ENCODE results near the gene DNAH1. TPM values are rescaled to one million over a fixed set of nuclear protein-coding genes. Genes with fewer than 3 reads are reported as not detected.

DNAH1 gene
- total and polyA plus RNA-seq, 2 of the 13 experiments (the other 11 are each of a cell fraction or from before 2014, with no cell fraction given) = 0.64 to 3.5 TPM

DNA sequence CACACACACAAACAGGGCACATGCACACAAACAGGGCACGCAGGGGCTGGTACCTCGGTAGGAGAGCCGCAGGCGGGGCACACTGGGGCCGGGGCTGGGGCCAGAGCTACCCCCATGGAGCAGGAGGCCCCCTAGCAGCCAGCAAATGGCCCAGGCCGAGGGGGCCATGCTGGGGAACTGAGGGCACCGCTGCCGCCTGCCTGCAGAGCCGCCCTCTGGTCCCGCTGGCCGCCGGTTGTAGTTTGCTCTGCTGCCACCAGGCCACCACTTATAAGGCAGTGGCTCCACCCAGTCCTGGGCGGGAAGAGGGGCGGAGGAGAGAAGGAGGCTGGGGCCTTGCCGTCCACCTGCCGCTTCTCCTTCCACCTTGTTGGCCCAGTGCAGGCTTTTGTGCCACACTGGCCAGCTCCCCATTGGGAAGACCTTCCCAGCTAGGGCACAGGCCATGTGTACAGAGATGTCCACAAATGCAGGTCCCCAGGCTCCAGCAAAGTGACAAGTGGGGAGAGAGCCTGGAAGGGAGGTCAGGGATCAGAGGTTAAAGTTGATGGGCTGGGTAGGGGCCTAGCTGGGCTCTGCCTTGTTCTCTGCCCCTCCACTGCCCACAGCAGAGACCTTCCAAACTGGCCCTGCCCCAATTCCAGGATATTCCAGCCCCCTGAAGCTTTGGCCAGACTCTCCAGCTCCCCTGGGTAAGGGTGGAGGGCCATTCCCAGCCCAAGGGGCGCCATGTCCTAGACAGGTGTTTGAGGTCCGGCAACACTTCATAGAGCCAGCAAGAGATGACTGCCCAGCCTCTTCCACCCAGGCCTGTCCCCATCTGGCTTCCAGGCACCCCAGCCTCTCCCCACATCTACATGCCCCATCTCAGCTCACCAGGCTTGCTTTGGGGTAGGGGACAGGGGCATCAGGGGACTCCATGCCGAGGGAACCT lies 129.0 kb downstream of the DNAH1 start, which contains the start of gene SEMA3G (continued):
- TF ChIP-seq FOXO1 (CRISPR knock-in tag; IDR thresholded peaks at IDR 0.05) (peak; percentile 50; the same call in 1 of the 2 replicates), ESRRA (CRISPR knock-in tag; IDR thresholded peaks at IDR 0.05; ENCODE audit: low read depth) (no peak), IRF2 (CRISPR knock-in tag; IDR thresholded peaks at IDR 0.05) (peak; percentile 70; the same call in 1 of the 2 replicates), KDM5B (CRISPR knock-in tag; IDR thresholded peaks at IDR 0.05; ENCODE audit: borderline replicate concordance) (peak; percentile 71; the same call in 1 of the 2 replicates), ZBTB25 (CRISPR knock-in tag; IDR thresholded peaks at IDR 0.05) (peak; percentile 48; the same call in 1 of the 2 replicates), ZSCAN22 (CRISPR knock-in tag; IDR thresholded peaks at IDR 0.05) (peak; percentile 52; the same call in 1 of the 2 replicates), SAFB2 (CRISPR knock-in tag; IDR thresholded peaks at IDR 0.05; ENCODE audit: borderline replicate concordance, low read depth) (0 out of 2 replicates have a peak, but pooled peaks have one; percentile 31), PRMT3 (CRISPR knock-in tag; IDR thresholded peaks at IDR 0.05; ENCODE audit: borderline replicate concordance, low read depth) (no peak), GABPB1 (CRISPR knock-in tag; IDR thresholded peaks at IDR 0.05) (peak; percentile 67), ZNF124 (CRISPR knock-in tag; IDR thresholded peaks at IDR 0.05) (peak; percentile 69; the same call in 1 of the 2 replicates), YEATS4 (CRISPR knock-in tag; IDR thresholded peaks at IDR 0.05; ENCODE audit: borderline replicate concordance) (no peak), ETV5 (CRISPR knock-in tag; IDR thresholded peaks at IDR 0.05; ENCODE audit: borderline replicate concordance) (peak; percentile 58; the same call in 1 of the 2 replicates), SOX6 (IDR thresholded peaks at IDR 0.05) (no peak), SOX6 (CRISPR knock-in tag; IDR thresholded peaks at IDR 0.05) (peak; percentile 58), GATAD1 (CRISPR knock-in tag; IDR thresholded peaks at IDR 0.05) (peak; percentile 33; the same call in 1 of the 2 replicates), HNRNPLL (IDR thresholded peaks at IDR 0.05; ENCODE audit: low read depth, low read length, poor library complexity, severe bottlenecking) (peak; percentile 36), ZNF274 (CRISPR knock-in tag; IDR thresholded peaks at IDR 0.05) (peak; percentile 69; the same call in 1 of the 2 replicates), DNMT1 (CRISPR knock-in tag; IDR thresholded peaks at IDR 0.05) (0 out of 2 replicates have a peak, but pooled peaks have one; percentile 34), ATF7 (IDR thresholded peaks at IDR 0.05) (no peak), ATF7 (CRISPR knock-in tag; IDR thresholded peaks at IDR 0.05) (0 out of 2 replicates have a peak, but pooled peaks have one; percentile 29), MBNL3 (CRISPR knock-in tag; conservative IDR thresholded peaks at IDR 0.05) (no peak), ZFP36L1 (CRISPR knock-in tag; IDR thresholded peaks at IDR 0.05) (peak; percentile 87; the same call in 1 of the 2 replicates), NR2F6 (IDR thresholded peaks at IDR 0.05) (peak; percentile 67), NR2F6 (CRISPR knock-in tag; IDR thresholded peaks at IDR 0.05) (peak; percentile 64), DR1 (CRISPR knock-in tag; IDR thresholded peaks at IDR 0.05) (peak; percentile 97), ZNF556 (CRISPR knock-in tag; IDR thresholded peaks at IDR 0.05; ENCODE audit: borderline replicate concordance) (peak; percentile 59; the same call in 1 of the 2 replicates), TGIF2 (CRISPR knock-in tag; IDR thresholded peaks at IDR 0.05) (peak; percentile 56), NCOA1 (CRISPR knock-in tag; IDR thresholded peaks at IDR 0.05) (no peak)
- TF ChIP-seq, protein P1, sequence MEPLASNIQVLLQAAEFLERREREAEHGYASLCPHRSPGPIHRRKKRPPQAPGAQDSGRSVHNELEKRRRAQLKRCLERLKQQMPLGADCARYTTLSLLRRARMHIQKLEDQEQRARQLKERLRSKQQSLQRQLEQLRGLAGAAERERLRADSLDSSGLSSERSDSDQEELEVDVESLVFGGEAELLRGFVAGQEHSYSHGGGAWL (CRISPR knock-in tag; IDR thresholded peaks at IDR 0.05) = no peak
- TF ChIP-seq, protein P2, sequence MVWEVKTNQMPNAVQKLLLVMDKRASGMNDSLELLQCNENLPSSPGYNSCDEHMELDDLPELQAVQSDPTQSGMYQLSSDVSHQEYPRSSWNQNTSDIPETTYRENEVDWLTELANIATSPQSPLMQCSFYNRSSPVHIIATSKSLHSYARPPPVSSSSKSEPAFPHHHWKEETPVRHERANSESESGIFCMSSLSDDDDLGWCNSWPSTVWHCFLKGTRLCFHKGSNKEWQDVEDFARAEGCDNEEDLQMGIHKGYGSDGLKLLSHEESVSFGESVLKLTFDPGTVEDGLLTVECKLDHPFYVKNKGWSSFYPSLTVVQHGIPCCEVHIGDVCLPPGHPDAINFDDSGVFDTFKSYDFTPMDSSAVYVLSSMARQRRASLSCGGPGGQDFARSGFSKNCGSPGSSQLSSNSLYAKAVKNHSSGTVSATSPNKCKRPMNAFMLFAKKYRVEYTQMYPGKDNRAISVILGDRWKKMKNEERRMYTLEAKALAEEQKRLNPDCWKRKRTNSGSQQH (CRISPR knock-in tag; IDR thresholded peaks at IDR 0.05; ENCODE audit: low read depth) = 0 out of 2 replicates have a peak, but pooled peaks have one; percentile 21
